Stimulated activated CD4-positive, alpha-beta T cell treated with anti-CD3 and anti-CD28 coated beads, Interleukin-4, amount 100 ng/mL, for 48 hours (primary cell): Measurements from ENCODE around the gene TNIP2.

Source experiments
- DNase-seq, 2 donors: peaks; one replicate each; pipeline ENCODE4 v3.0.0-alpha.2; 2020; ENCODE audit warnings: low read depth in 2 of 2

The TNIP2 gene, protein sequence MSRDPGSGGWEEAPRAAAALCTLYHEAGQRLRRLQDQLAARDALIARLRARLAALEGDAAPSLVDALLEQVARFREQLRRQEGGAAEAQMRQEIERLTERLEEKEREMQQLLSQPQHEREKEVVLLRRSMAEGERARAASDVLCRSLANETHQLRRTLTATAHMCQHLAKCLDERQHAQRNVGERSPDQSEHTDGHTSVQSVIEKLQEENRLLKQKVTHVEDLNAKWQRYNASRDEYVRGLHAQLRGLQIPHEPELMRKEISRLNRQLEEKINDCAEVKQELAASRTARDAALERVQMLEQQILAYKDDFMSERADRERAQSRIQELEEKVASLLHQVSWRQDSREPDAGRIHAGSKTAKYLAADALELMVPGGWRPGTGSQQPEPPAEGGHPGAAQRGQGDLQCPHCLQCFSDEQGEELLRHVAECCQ

DNA sequence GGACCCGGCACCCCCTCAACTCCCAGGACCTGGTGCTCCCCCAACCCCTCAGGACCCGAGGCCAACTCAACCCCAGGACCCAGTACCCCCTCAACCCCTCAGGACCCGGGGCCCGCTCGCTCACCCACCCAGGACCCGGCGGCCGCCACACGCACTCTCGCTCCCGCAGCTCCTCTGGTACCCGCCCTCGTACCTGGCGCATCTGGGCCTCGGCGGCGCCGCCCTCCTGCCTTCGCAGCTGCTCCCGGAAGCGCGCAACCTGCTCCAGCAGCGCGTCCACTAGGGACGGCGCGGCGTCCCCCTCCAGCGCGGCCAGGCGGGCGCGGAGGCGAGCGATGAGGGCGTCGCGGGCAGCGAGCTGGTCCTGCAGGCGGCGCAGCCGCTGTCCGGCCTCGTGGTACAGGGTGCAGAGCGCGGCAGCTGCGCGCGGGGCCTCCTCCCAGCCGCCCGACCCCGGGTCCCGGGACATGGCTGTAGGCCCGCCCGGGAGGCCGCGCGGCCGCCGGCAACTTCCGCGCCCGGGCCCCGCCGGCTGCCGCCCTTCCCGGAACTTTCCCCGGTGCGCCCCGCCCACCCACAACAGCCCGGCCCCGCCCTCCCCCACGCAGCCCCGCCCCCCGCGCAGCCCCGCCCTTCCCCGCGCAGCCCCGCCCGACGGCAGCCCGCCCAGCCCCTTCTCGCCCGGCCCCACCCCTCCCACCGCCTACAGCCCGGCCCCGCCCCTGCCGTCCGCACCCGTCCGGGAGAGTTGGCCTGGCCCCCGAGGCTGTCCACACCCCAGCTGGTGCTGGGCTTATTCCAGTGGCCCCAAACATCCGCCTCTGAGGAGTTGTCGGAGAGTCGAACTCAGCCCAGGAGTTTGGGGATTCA is at the start of gene TNIP2:
Gene TNIP2, minus strand, starts transcription at position 516 of the 870 bp plus-strand sequence. Its CDS starts 47 bp downstream, at position 469.
- peak; percentile 70 to 77 for DNase-seq

- DNase-seq = no peak
Observed at GRCh38 chr4:2804973-2805501, 48.9 kb upstream of the TNIP2 start.

- DNase-seq = no peak
Observed at GRCh38 chr4:2804449-2804972, 48.4 kb upstream of the TNIP2 start.

GRCh38 chr4:2803624-2804448 is 47.7 kb upstream of the TNIP2 start:
- DNase-seq = no peak

- DNase-seq = no peak
Observed at GRCh38 chr4:2802618-2803531, 46.7 kb upstream of the TNIP2 start.

- DNase-seq = no peak
Observed at GRCh38 chr4:2800691-2801596, 44.8 kb upstream of the TNIP2 start.

DNA sequence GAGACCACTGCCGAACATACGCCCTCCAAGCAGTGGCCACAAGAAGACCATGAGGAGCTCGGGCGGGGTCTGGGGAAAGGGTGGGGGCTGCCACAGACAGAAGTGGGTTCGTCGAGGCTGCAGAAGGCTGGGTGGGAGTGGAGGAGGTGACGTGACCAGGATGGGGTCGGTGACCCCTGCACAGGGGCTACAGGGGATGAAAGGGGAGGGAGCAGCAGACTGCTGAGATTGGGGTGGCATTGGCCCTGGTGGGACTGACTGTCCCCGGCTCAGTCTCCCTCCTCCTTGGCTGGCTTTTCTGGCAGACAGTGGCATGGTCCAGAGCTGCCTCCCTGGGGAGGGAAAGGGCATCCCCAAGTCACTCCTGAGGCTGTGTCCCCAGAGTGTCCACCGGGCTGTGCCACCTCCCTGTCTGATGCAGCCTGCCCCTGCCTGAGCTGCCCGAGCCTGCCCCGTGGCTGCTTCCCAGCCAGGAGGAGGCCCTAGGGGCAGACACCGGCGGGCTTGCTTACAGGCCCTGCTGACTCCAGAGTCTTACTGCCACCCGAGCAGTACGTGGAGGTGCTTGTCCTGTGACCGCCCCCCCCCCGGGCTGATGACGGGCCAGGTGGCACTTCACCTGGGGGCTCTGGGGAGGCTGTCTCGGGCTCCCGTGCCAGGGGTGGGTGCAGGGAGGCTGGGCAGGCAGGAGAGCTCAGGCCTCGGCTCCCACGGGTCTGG is 44.0 kb upstream of the TNIP2 start:
- no peak for DNase-seq

- DNase-seq = no peak
Observed at GRCh38 chr4:2799224-2799911, 43.2 kb upstream of the TNIP2 start.

- peak in 1 of 2 donors; percentile 56 for DNase-seq
Observed at GRCh38 chr4:2798399-2799223, 42.5 kb upstream of the TNIP2 start.

GRCh38 chr4:2797545-2798305 is 41.6 kb upstream of the TNIP2 start:
- DNase-seq = no peak

DNA sequence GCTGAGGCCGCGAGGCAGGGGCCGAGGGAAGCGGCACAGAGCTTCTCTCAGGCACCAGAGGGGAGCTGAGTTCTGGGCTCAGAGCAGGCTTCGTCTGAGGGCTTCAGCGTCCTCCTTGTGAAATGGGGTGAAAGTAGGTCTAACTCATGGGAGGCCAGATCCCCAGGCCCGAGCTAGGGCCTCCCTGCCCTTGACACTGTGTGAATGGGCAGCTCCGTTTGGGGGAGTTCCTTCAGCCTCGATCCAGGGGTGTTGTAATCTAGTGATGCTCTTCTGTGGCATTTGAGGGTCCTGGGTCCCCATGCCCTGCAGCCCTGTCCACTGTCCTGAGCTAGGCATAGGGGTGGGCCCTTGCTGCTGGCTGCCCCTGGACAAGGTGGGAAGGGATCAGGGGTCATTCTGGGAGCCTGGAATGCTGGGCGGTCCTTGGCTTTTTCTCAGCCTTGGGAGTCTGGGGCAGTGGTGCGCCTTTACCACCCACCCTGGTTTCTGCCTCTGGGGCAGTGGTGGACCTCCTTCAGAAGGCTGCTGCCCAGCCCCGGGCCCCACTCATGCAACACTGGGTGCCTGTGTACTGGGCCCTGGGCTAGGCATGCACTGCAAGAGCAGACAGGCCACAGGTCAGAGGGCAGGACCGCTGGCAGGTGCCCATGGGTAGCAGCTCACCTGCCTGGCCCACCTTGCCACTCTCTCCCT is 40.9 kb upstream of the TNIP2 start:
- no peak for DNase-seq

DNA sequence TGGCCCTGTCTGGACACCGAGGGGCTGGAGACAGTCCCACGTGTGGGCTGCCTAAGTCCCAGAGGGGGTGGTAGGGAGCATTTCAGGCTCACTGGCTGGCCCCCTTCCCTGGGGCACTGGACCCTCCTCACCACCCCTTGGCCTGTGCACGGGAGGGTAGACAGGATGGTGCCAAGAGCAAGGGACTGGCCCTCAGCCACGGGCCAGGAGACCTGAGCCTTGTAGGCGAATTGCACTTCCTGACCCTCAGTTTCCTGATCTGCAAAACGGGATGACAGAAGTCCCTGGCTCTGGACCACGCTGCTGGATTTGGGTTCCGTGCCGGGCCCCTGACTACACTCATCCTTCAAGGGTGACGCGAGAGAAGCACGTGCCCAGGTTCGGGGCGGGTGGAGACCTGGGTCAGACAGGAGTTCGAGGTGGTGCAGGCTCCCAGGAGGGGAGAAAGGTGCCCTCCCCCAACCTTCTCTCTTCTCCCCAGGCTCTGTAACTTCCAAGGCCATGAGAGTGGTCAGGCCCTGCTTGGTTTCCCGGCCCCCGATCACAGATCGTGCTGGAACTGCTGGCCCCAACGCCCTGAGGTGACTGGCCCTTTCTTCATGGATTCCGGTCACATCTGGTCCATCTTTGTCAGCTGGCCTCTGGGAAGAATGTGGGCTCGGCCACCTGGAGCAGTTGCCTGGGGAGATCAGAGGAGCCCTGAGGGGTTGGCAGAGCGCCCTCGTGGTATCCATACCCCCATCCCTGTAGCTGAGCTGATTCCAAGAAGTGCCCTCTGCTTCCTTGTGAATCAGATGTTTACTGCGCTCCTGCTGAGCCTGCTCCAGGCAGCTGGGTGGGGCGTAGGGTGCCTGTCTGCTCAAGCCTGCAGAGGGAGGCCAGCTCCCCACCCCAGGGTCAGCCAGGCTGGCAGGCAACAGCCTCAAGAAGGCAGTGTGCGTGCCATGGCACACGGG is 40.0 kb upstream of the TNIP2 start:
- no peak for DNase-seq

- no peak for DNase-seq
Observed at GRCh38 chr4:2795300-2795892, 39.3 kb upstream of the TNIP2 start.
